Astrocyte (in vitro differentiated cells and primary cell): ENCODE measurements around the gene SLC6A3.

Experiments used
- CTCF ChIP-seq: IDR thresholded peaks from 2 replicates; pipeline ENCODE4 v1.5.1; 2011; ENCODE audit warnings: low read depth, mild to moderate bottlenecking, inconsistent platforms, low read length, moderate library complexity; ENCODE audit not compliant: insufficient read depth
- EZH2 ChIP-seq: IDR thresholded peaks from 2 replicates; pipeline ENCODE4 v1.6.1; 2012; ENCODE audit warnings: mild to moderate bottlenecking, low read length, inconsistent platforms; ENCODE audit not compliant: insufficient read depth

GRCh38 chr5:1400211-1400855 lies 44.9 kb downstream of the SLC6A3 start:
- TF ChIP-seq CTCF (no peak), EZH2 (no peak)
